H1 (cell line): ENCODE measurements around the gene NEUROD1. TPM values are rescaled to one million over a fixed set of nuclear protein-coding genes. Genes with fewer than 3 reads are reported as not detected.

Experiments used
- CTCF ChIA-PET: fragments of 300-600 bp; sonication (Branson Sonifier 250); formaldehyde crosslinking; loops from one replicate; lab custom pipeline; 2021; ENCODE audit not compliant: partially characterized antibody; lab: Charles Lee
- POLR2A ChIA-PET: fragments of 300-600 bp; sonication (Branson Sonifier 250); formaldehyde crosslinking; loops from one replicate; lab custom pipeline; 2021; ENCODE audit warnings: inconsistent platforms; ENCODE audit not compliant: partially characterized antibody; lab: Charles Lee
- DNase-seq, 2 experiments: peaks; one replicate each; pipeline versions ENCODE4 v3.0.0 to v3.0.0-alpha.2; 2010 to 2022; ENCODE audit warnings: low spot score in 2 of 2, low read depth in 1 of 2, mixed read lengths in 1 of 2
- FAIRE-seq: peaks from 2 replicates; lab custom pipeline; 2011; peaks lifted over from hg19 to GRCh38; lab: Jason Lieb, UNC
- H2AFZ ChIP-seq: 2 replicates; pipeline ENCODE4 v1.8.1; 2012; ENCODE audit warnings: low read length, inconsistent platforms
- H2AK5ac ChIP-seq: 2 replicates; pipeline ENCODE4 v1.6.1; 2013; ENCODE audit warnings: low read depth, low read length
- H2BK120ac ChIP-seq: replicated peaks from 2 replicates; pipeline ENCODE3; 2013; ENCODE audit warnings: low read depth, low read length, inconsistent platforms
- H2BK12ac ChIP-seq: 2 replicates; pipeline ENCODE4 v1.6.1; 2013; ENCODE audit warnings: low read depth, low read length
- H2BK15ac ChIP-seq: 2 replicates; pipeline ENCODE4 v1.6.1; 2013; ENCODE audit warnings: low read length
- H2BK20ac ChIP-seq: 2 replicates; pipeline ENCODE4 v1.6.1; 2013; ENCODE audit warnings: low read length
- H2BK5ac ChIP-seq: 2 replicates; pipeline ENCODE4 v1.6.1; 2013; ENCODE audit warnings: low read depth, low read length
- H3K14ac ChIP-seq: 2 replicates; pipeline ENCODE4 v1.6.1; 2013; ENCODE audit warnings: inconsistent platforms; ENCODE audit not compliant: insufficient read length
- H3K18ac ChIP-seq: 2 replicates; pipeline ENCODE4 v1.6.1; 2013; ENCODE audit warnings: low read length; ENCODE audit errors: extremely low read depth
- H3K23ac ChIP-seq: 2 replicates; pipeline ENCODE4 v1.6.1; 2013; ENCODE audit warnings: inconsistent platforms; ENCODE audit not compliant: insufficient read length
- H3K23me2 ChIP-seq: 2 replicates; pipeline ENCODE4 v1.6.1; 2013; ENCODE audit warnings: low read depth, low read length
- H3K27ac ChIP-seq: 2 replicates; pipeline ENCODE4 v1.6.1; 2011; ENCODE audit warnings: low read depth, low read length, inconsistent platforms
- H3K27me3 ChIP-seq, 4 experiments: replicated peaks in 1 of 4; 1 replicate in 1 of 4; 2 replicates in 3 of 4; pipeline versions ENCODE4 v1.6.1 to v1.8.1; 2011 to 2013; ENCODE audit warnings: low read length in 3 of 4, mild to moderate bottlenecking in 3 of 4, inconsistent platforms in 2 of 4, mixed read lengths in 2 of 4, moderate library complexity in 1 of 4; ENCODE audit not compliant: control insufficient read depth in 3 of 4, insufficient read depth in 3 of 4; ENCODE audit errors: extremely low read depth in 1 of 4
- H3K36me3 ChIP-seq, 4 experiments: 2 replicates each; pipeline versions ENCODE4 v1.6.1 to v1.8.1; 2011 to 2013; ENCODE audit warnings: mild to moderate bottlenecking in 4 of 4, low read length in 3 of 4, moderate library complexity in 2 of 4, control low read depth in 1 of 4, inconsistent platforms in 1 of 4; ENCODE audit not compliant: insufficient read depth in 4 of 4, control insufficient read depth in 2 of 4
- H3K4ac ChIP-seq: replicated peaks from 2 replicates; pipeline ENCODE3; 2013; ENCODE audit warnings: low read length, low read depth, mixed read lengths, inconsistent platforms; ENCODE audit not compliant: insufficient read length
- H3K4me1 ChIP-seq, 4 experiments: replicated peaks in 1 of 4; 1 replicate in 1 of 4; 2 replicates in 3 of 4; pipeline versions ENCODE4 v1.6.1 to v1.8.1; 2011 to 2013; ENCODE audit warnings: low read length in 3 of 4, inconsistent platforms in 2 of 4, mixed read lengths in 1 of 4; ENCODE audit not compliant: insufficient read depth in 4 of 4, control insufficient read depth in 3 of 4
- H3K4me2 ChIP-seq, 2 experiments: 2 replicates each; pipeline versions ENCODE4 v1.6.1 to v1.8.1; 2011 to 2013; ENCODE audit warnings: low read depth in 2 of 2, low read length in 2 of 2, control low read depth in 1 of 2, inconsistent platforms in 1 of 2, mild to moderate bottlenecking in 1 of 2; ENCODE audit not compliant: insufficient read depth in 1 of 2
- H3K4me3 ChIP-seq, 4 experiments: fragments of 200-600, 300-600 bp in 1 of 4; sonication (generic), shearing (Covaris generic), sonication (Bioruptor Twin) in 1 of 4; 2 replicates each; pipeline versions ENCODE4 v1.5.1 to v1.8.1; 2011 to 2016; ENCODE audit warnings: low read length in 4 of 4, low read depth in 3 of 4, control low read depth in 2 of 4, inconsistent platforms in 2 of 4, mild to moderate bottlenecking in 2 of 4, mixed read lengths in 1 of 4, moderate library complexity in 1 of 4; ENCODE audit not compliant: insufficient read depth in 2 of 4; ENCODE audit errors: extremely low read depth in 1 of 4
- H3K56ac ChIP-seq: replicated peaks from 2 replicates; pipeline ENCODE3; 2013; ENCODE audit warnings: low read depth, mild to moderate bottlenecking, mixed read lengths, low read length, inconsistent platforms; ENCODE audit not compliant: insufficient read length
- H3K79me1 ChIP-seq: 2 replicates; pipeline ENCODE4 v1.6.1; 2013; ENCODE audit warnings: low read depth, low read length, control low read depth
- H3K79me2 ChIP-seq, 2 experiments: 2 replicates each; pipeline versions ENCODE4 v1.6.1 to v1.8.1; 2012 to 2013; ENCODE audit warnings: low read length in 2 of 2, mild to moderate bottlenecking in 2 of 2, inconsistent platforms in 1 of 2; ENCODE audit not compliant: insufficient read depth in 2 of 2, control insufficient read depth in 1 of 2
- H3K9ac ChIP-seq, 4 experiments: replicated peaks in 1 of 4; 1 replicate in 1 of 4; 2 replicates in 3 of 4; pipeline versions ENCODE4 v1.6.1 to v1.8.1; 2011 to 2013; ENCODE audit warnings: low read depth in 3 of 4, low read length in 3 of 4, control low read depth in 2 of 4, mild to moderate bottlenecking in 2 of 4, moderate library complexity in 2 of 4, inconsistent platforms in 1 of 4; ENCODE audit errors: extremely low read depth in 1 of 4
- H3K9me3 ChIP-seq, 2 experiments: 2 replicates each; pipeline versions ENCODE4 v1.6.1 to v1.8.1; 2012 to 2013; ENCODE audit warnings: mild to moderate bottlenecking in 2 of 2, moderate library complexity in 2 of 2, control low read depth in 1 of 2, inconsistent platforms in 1 of 2, low read depth in 1 of 2, low read length in 1 of 2, mixed read lengths in 1 of 2; ENCODE audit not compliant: insufficient read depth in 2 of 2
- H4K20me1 ChIP-seq, 2 experiments: replicated peaks in 1 of 2; 2 replicates each; pipeline versions ENCODE3 to v1.8.1; 2011 to 2013; ENCODE audit warnings: inconsistent platforms in 2 of 2, low read length in 2 of 2, mild to moderate bottlenecking in 1 of 2; ENCODE audit not compliant: insufficient read depth in 2 of 2, control insufficient read depth in 1 of 2
- H4K5ac ChIP-seq: 2 replicates; pipeline ENCODE4 v1.6.1; 2013; ENCODE audit warnings: low read length, low read depth, mixed read lengths, inconsistent platforms; ENCODE audit not compliant: insufficient read length
- H4K8ac ChIP-seq: 2 replicates; pipeline ENCODE4 v1.8.0; 2013; ENCODE audit warnings: mild to moderate bottlenecking, moderate library complexity, low read length, inconsistent platforms; ENCODE audit not compliant: insufficient read depth; ENCODE audit errors: extremely low read depth
- H4K91ac ChIP-seq: replicated peaks from 2 replicates; pipeline ENCODE3; 2013; ENCODE audit warnings: low read length, mixed read lengths, inconsistent platforms; ENCODE audit not compliant: insufficient read length
- ATF2 ChIP-seq: IDR thresholded peaks from 2 replicates; pipeline ENCODE4 v1.6.1; 2012; ENCODE audit warnings: low read length, inconsistent platforms
- BACH1 ChIP-seq: IDR thresholded peaks from 2 replicates; pipeline ENCODE4 v1.6.1; 2012; ENCODE audit warnings: low read length, improper control_type of control experiment
- BRCA1 ChIP-seq: IDR thresholded peaks from 2 replicates; pipeline ENCODE4 v1.6.1; 2012; ENCODE audit warnings: low read depth, low read length, improper control_type of control experiment
- CBX5 ChIP-seq: fragments of 300-800, 300-1000 bp; sonication (generic); IDR thresholded peaks from 2 replicates; pipeline ENCODE4 v1.7.1; 2016; ENCODE audit warnings: antibody characterized with exemption, low read length, low read depth
- CTBP2 ChIP-seq: IDR thresholded peaks from 2 replicates; pipeline ENCODE4 v1.7.0; 2011; ENCODE audit warnings: borderline replicate concordance, mild to moderate bottlenecking, moderate library complexity, mixed read lengths, low read length; ENCODE audit not compliant: insufficient read depth, insufficient read length
- EGR1 ChIP-seq: IDR thresholded peaks from 2 replicates; pipeline ENCODE4 v1.6.1; 2011; ENCODE audit warnings: low read depth, low read length, borderline replicate concordance
- MAFK ChIP-seq: IDR thresholded peaks from 2 replicates; pipeline ENCODE4 v1.6.1; 2012; ENCODE audit warnings: low read depth, mild to moderate bottlenecking, improper control_type of control experiment, low read length
- RBBP5 ChIP-seq: IDR thresholded peaks from 2 replicates; pipeline ENCODE4 v1.7.1; 2012; ENCODE audit warnings: low read depth, mild to moderate bottlenecking, inconsistent platforms, low read length, moderate library complexity, borderline replicate concordance
- SIRT6 ChIP-seq: IDR thresholded peaks from one replicate; pipeline ENCODE4 v1.7.1; 2012; ENCODE audit warnings: low read length, inconsistent platforms
- USF2 ChIP-seq: IDR thresholded peaks from 2 replicates; pipeline ENCODE4 v1.6.1; 2011; ENCODE audit warnings: low read length, improper control_type of control experiment
- WGBS, 2 experiments: shearing (Covaris generic) in 1 of 2; methylation state at CpG; one replicate each; pipeline versions ENCODE4 v1.1.6 to v1.1.7; 2013 to 2015; ENCODE audit warnings: low lambda C conversion rate in 2 of 2, mixed read lengths in 2 of 2, inconsistent platforms in 1 of 2, low coverage in 1 of 2, missing lambda C conversion rate in 1 of 2; ENCODE audit not compliant: insufficient replicate concordance in 2 of 2, insufficient coverage in 1 of 2, insufficient read length in 1 of 2; ENCODE audit errors: extremely low coverage in 1 of 2, missing lambda C conversion rate in 1 of 2; 5-methylcytosine and 5-hydroxymethylcytosine counted together
- polyA plus RNA-seq, 7 experiments: library from polyadenylated mRNA; depleted of rRNA in 3 of 7; stranded (reverse) in 5 of 7; unstranded in 2 of 7; fragments of >200 nt in 5 of 7; fragments of 200-250 nt in 2 of 7; gene quantifications; 1 replicate in 5 of 7; 2 replicates in 1 of 7; 4 replicates in 1 of 7; pipeline versions ENCODE4 v1.2.1 to v1.2.3, GENCODE V29; 2011 to 2013; ENCODE audit warnings: missing spikeins in 2 of 7, mixed read lengths in 2 of 7
- total RNA-seq: library from RNA; stranded (reverse); fragmentation: NEBNext Ultra II Directional; extraction: Animal tissue kit (Norgen Biotek cat#: 25700); gene quantifications from 2 replicates; pipeline ENCODE4 v1.2.1, GENCODE V29; 2021

The NEUROD1 gene
- total and polyA plus RNA-seq, 2 of the 8 experiments (the other 6 are each of a cell fraction or from before 2014, with no cell fraction given) = 0.08 TPM; not detected in 1

- Histone ChIP-seq H2BK5ac (no peak overlapping the region), H3K14ac (no peak overlapping the region)
- WGBS, 2 experiments = 93% methylated on average over 6 of the region's 6 CpGs; no CpG with 5 or more reads in 1 of the 2 experiments
Measured at GRCh38 chr2:181697126-181697525, 16.8 kb upstream of the NEUROD1 start.

More at GRCh38 chr2:181697126-181697525, 16.8 kb upstream of the NEUROD1 start:
- Histone ChIP-seq H3K4me2 (no peak overlapping the region), H2AFZ (no peak overlapping the region), H2BK12ac (no peak overlapping the region), H3K79me1 (no peaks in the 10 kb centered on the region), H2BK20ac (no peak overlapping the region), H3K9me3 (no peaks in the 10 kb centered on the region), H3K9ac (no peak overlapping the region), H3K27me3 (no peaks in the 10 kb centered on the region), H2BK120ac (no peak overlapping the region), H3K27ac (no peak overlapping the region), H3K79me2 (no peaks in the 10 kb centered on the region), H3K4me1 (no peaks in the 10 kb centered on the region), H3K23ac (no peak overlapping the region), H3K4ac (no peak overlapping the region), H4K91ac (no peak overlapping the region), H3K36me3 (no peaks in the 10 kb centered on the region), H2AK5ac (no peak overlapping the region), H2BK15ac (no peak overlapping the region), H3K23me2 (no peaks in the 10 kb centered on the region)
- FAIRE-seq (no peak), DNase-seq (no peak)
- ChIA-PET CTCF (interaction anchor here (0.8 to 1.1 kb wide), 2 partner anchors 12 to 124 kb away, joined by 3 read pairs; no protein-coding TSS in a partner anchor), POLR2A (no interaction called here)
- no peak for TF ChIP-seq BRCA1
- no peak for TF ChIP-seq CBX5
- no peak for TF ChIP-seq MAFK
- no peak for TF ChIP-seq RBBP5
- TF ChIP-seq EGR1 = no peak
- TF ChIP-seq SIRT6 = no peak
- no peak for TF ChIP-seq BACH1
- TF ChIP-seq USF2 = no peak
- no peak for TF ChIP-seq ATF2
- TF ChIP-seq CTBP2 = no peak
- TF ChIP-seq, all 59 proteins: peak for 0
- no peak overlapping the region for H4K8ac ChIP-seq
- no peak overlapping the region for H3K56ac ChIP-seq
- no peak overlapping the region for H3K18ac ChIP-seq
- H4K20me1 ChIP-seq = no peaks in the 10 kb centered on the region
- no peak overlapping the region for H3K4me3 ChIP-seq
- H4K5ac ChIP-seq = no peak overlapping the region
